ENCODE measurements around the gene CRYZL1.

Gene CRYZL1

DNA sequence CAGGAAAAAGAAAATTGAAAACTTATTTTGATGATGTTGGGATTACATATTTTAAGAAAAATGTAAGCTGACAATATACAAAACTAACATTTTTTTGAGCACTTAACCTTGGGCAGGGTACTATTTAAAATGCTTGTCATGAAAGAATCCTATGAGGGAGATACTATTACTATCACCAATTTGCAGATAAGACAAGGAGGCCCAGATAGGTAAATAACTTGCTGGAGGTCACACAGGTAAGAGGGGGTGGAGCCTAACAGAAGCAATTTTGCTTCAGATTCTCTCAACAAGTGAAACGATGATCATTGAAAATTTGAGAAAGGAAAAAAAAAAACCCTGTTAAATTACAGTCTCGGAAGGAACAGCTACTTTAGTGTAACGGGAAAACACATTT lies 100.8 kb downstream of the CRYZL1 start:
- no peak for DNase-seq (ENCODE audit: low spot score)
- TF ChIP-seq, protein P1, sequence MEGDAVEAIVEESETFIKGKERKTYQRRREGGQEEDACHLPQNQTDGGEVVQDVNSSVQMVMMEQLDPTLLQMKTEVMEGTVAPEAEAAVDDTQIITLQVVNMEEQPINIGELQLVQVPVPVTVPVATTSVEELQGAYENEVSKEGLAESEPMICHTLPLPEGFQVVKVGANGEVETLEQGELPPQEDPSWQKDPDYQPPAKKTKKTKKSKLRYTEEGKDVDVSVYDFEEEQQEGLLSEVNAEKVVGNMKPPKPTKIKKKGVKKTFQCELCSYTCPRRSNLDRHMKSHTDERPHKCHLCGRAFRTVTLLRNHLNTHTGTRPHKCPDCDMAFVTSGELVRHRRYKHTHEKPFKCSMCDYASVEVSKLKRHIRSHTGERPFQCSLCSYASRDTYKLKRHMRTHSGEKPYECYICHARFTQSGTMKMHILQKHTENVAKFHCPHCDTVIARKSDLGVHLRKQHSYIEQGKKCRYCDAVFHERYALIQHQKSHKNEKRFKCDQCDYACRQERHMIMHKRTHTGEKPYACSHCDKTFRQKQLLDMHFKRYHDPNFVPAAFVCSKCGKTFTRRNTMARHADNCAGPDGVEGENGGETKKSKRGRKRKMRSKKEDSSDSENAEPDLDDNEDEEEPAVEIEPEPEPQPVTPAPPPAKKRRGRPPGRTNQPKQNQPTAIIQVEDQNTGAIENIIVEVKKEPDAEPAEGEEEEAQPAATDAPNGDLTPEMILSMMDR (IDR thresholded peaks at IDR 0.05; ENCODE audit: extremely low read depth, insufficient read depth, missing control alignments), result no peak
- in situ Hi-C loops (cut with MboI; ENCODE audit: low pct_unique_long_range_greater_than_20kb, low sequenced_read_pairs, unreplicated experiment), result no loop called here

DNA sequence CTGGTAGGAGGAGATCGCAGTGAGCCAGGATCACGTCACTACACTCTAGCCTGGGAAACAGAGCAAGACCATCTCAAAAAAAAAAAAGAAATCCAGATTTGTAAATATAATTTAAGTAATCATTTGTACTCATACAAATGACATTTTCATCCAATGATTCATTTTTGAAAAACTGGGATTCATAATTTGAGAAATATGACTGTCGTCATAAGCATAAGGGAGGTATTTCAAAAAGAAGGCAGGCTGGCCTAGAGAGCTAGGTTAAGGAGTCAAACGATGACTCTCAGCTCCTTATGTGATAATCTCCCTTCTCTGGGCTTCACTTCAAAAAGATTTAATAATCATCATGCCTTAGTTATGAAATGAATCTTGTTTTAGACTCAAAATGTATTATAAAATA lies 101.9 kb downstream of the CRYZL1 start:
- in situ Hi-C loops (cut with MboI; ENCODE audit: low pct_unique_long_range_greater_than_20kb, low sequenced_read_pairs, unreplicated experiment), result no loop called here
- no peak for DNase-seq (ENCODE audit: low spot score)
- TF ChIP-seq, protein P1 (IDR thresholded peaks at IDR 0.05; ENCODE audit: extremely low read depth, insufficient read depth, missing control alignments), result no peak

All from GM13977 (cell line).